HEK293 (cell line): ENCODE measurements around the gene UBXN11.

Source experiments
- HOXD13 ChIP-seq: sonication (generic); formaldehyde crosslinking; IDR thresholded peaks from 2 replicates; pipeline ENCODE4 v1.8.0; 2022; ENCODE audit warnings: missing genetic modification reagents, borderline replicate concordance
- IKZF3 ChIP-seq: fragments of 450-650 bp; IDR thresholded peaks from 2 replicates; pipeline ENCODE4 v1.5.0; 2018; ENCODE audit warnings: missing biosample characterization, mild to moderate bottlenecking, missing genetic modification characterization, moderate library complexity
- KLF10 ChIP-seq: fragments of 450-650 bp; IDR thresholded peaks from 2 replicates; pipeline ENCODE4 v1.5.1; 2018; ENCODE audit warnings: missing biosample characterization, mild to moderate bottlenecking, missing genetic modification characterization
- YY2 ChIP-seq: fragments of 450-650 bp; formaldehyde crosslinking; IDR thresholded peaks from 2 replicates; pipeline ENCODE4 v1.5.1; 2016; ENCODE audit warnings: missing biosample characterization, missing genetic modification characterization
- ZBTB8A ChIP-seq: fragments of 450-650 bp; formaldehyde crosslinking; IDR thresholded peaks from 2 replicates; pipeline ENCODE4 v1.5.1; 2016; ENCODE audit warnings: missing biosample characterization, missing genetic modification characterization
- ZFP37 ChIP-seq: fragments of 450-650 bp; formaldehyde crosslinking; IDR thresholded peaks from 2 replicates; pipeline ENCODE4 v1.5.1; 2016; ENCODE audit warnings: missing biosample characterization, missing genetic modification characterization
- ZNF239 ChIP-seq: fragments of 450-650 bp; formaldehyde crosslinking; IDR thresholded peaks from 2 replicates; pipeline ENCODE4 v1.5.1; 2016; ENCODE audit warnings: missing biosample characterization, missing genetic modification characterization
- ZNF302 ChIP-seq: fragments of 450-650 bp; formaldehyde crosslinking; IDR thresholded peaks from 2 replicates; pipeline ENCODE4 v1.5.1; 2016; ENCODE audit warnings: missing biosample characterization, missing genetic modification characterization, low read depth
- ZNF433 ChIP-seq: fragments of 450-650 bp; formaldehyde crosslinking; IDR thresholded peaks from 2 replicates; pipeline ENCODE4 v1.5.1; 2016; ENCODE audit warnings: missing biosample characterization, missing genetic modification characterization, low read depth
- ZNF677 ChIP-seq: fragments of 450-650 bp; IDR thresholded peaks from 2 replicates; pipeline ENCODE4 v1.5.0; 2018; ENCODE audit warnings: missing biosample characterization, mild to moderate bottlenecking, missing genetic modification characterization, moderate library complexity
- ZNF830 ChIP-seq: fragments of 450-650 bp; IDR thresholded peaks from 2 replicates; pipeline ENCODE4 v1.5.0; 2018; ENCODE audit warnings: missing biosample characterization, missing genetic modification characterization, low read depth, mild to moderate bottlenecking, moderate library complexity
- TF ChIP-seq, protein P1 (sequence below): fragments of 450-650 bp; formaldehyde crosslinking; IDR thresholded peaks from 2 replicates; pipeline ENCODE4 v1.5.1; 2016; ENCODE audit warnings: missing biosample characterization, missing genetic modification characterization
- TF ChIP-seq, protein P2 (sequence below): fragments of 450-650 bp; formaldehyde crosslinking; IDR thresholded peaks from 2 replicates; pipeline ENCODE4 v1.5.1; 2016; ENCODE audit warnings: missing biosample characterization, missing genetic modification characterization
- TF ChIP-seq, protein P3 (sequence below): fragments of 450-650 bp; formaldehyde crosslinking; IDR thresholded peaks from 2 replicates; pipeline ENCODE4; 2016; ENCODE audit warnings: missing biosample characterization, missing genetic modification characterization

DNA sequence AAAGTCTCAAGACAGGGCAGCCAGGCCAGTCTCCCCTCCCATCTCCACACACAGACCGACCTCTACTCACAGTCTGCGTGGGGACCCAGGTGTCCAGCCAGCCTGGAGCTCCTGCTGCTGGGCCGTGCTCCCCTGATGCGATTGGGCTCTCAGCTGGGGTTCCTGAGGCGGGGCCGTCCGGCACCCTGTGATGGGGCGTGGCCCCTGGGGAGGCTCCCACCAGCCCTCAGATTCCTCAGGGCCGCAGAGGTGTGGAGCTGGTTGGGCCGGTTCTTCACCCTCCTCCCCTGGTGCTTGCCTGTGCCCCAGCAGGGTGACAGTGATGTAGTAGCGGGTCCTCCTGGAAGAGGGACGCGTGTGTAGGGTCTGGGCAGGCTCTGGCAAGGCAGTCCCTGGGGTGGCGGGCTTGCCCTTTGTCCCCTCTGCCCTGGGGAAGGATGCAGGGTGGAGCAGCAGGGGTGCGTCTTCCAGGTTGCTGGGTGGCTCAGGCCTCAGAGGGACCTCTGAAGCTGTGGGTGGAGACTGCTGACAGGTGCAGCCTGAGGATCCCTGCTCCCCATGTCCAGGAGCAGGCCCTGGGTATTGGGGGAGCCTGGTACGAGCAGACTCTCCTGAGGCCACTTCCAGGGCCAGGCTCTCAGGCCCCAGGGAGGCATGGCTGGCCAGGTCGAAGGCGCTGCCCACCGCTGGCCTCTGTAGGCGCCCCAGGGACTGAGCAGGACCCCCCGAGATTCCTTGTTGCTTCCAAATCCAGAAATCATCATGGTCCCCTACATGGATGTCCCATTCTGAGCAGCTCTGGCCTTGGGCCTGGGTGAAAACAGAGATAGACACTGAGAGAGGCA lies 47.8 kb upstream of the UBXN11 start, which contains the start of gene CRYBG2:
- TF ChIP-seq, protein P1, sequence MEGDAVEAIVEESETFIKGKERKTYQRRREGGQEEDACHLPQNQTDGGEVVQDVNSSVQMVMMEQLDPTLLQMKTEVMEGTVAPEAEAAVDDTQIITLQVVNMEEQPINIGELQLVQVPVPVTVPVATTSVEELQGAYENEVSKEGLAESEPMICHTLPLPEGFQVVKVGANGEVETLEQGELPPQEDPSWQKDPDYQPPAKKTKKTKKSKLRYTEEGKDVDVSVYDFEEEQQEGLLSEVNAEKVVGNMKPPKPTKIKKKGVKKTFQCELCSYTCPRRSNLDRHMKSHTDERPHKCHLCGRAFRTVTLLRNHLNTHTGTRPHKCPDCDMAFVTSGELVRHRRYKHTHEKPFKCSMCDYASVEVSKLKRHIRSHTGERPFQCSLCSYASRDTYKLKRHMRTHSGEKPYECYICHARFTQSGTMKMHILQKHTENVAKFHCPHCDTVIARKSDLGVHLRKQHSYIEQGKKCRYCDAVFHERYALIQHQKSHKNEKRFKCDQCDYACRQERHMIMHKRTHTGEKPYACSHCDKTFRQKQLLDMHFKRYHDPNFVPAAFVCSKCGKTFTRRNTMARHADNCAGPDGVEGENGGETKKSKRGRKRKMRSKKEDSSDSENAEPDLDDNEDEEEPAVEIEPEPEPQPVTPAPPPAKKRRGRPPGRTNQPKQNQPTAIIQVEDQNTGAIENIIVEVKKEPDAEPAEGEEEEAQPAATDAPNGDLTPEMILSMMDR (tag by site-specific recombination): no peak
- TF ChIP-seq ZBTB8A (no peak), YY2 (tag by site-specific recombination) (no peak), ZFP37 (no peak), ZNF677 (tag by site-specific recombination) (no peak), IKZF3 (tag by site-specific recombination) (no peak), ZNF239 (tag by site-specific recombination) (no peak), KLF10 (tag by site-specific recombination) (no peak), ZNF830 (tag by site-specific recombination) (no peak), ZNF302 (no peak), HOXD13 (no peak), ZNF433 (no peak)
- TF ChIP-seq, protein P2, sequence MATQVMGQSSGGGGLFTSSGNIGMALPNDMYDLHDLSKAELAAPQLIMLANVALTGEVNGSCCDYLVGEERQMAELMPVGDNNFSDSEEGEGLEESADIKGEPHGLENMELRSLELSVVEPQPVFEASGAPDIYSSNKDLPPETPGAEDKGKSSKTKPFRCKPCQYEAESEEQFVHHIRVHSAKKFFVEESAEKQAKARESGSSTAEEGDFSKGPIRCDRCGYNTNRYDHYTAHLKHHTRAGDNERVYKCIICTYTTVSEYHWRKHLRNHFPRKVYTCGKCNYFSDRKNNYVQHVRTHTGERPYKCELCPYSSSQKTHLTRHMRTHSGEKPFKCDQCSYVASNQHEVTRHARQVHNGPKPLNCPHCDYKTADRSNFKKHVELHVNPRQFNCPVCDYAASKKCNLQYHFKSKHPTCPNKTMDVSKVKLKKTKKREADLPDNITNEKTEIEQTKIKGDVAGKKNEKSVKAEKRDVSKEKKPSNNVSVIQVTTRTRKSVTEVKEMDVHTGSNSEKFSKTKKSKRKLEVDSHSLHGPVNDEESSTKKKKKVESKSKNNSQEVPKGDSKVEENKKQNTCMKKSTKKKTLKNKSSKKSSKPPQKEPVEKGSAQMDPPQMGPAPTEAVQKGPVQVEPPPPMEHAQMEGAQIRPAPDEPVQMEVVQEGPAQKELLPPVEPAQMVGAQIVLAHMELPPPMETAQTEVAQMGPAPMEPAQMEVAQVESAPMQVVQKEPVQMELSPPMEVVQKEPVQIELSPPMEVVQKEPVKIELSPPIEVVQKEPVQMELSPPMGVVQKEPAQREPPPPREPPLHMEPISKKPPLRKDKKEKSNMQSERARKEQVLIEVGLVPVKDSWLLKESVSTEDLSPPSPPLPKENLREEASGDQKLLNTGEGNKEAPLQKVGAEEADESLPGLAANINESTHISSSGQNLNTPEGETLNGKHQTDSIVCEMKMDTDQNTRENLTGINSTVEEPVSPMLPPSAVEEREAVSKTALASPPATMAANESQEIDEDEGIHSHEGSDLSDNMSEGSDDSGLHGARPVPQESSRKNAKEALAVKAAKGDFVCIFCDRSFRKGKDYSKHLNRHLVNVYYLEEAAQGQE (tag by site-specific recombination): no peak
- TF ChIP-seq, protein P3, sequence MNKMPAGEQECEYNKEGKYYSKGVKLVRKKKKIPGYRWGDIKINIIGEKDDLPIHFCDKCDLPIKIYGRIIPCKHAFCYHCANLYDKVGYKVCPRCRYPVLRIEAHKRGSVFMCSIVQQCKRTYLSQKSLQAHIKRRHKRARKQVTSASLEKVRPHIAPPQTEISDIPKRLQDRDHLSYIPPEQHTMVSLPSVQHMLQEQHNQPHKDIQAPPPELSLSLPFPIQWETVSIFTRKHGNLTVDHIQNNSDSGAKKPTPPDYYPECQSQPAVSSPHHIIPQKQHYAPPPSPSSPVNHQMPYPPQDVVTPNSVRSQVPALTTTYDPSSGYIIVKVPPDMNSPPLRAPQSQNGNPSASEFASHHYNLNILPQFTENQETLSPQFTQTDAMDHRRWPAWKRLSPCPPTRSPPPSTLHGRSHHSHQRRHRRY (tag by site-specific recombination): no peak
